Osteocyte (in vitro differentiated cells): ENCODE data around the gene CACNB3. TPM values are rescaled to one million over a fixed set of nuclear protein-coding genes. Genes with fewer than 3 reads are reported as not detected.

Experiments
- DNase-seq: peaks from one replicate; pipeline ENCODE4 v3.0.0; 2021; ENCODE audit warnings: mixed read lengths; ENCODE audit not compliant: unreplicated experiment; ENCODE audit errors: extremely low spot score
- H3K27ac Mint-ChIP-seq: one replicate; pipeline ENCODE4 v1.8.0; 2021; ENCODE audit warnings: mild to moderate bottlenecking, mixed read lengths; ENCODE audit not compliant: unreplicated experiment
- H3K27me3 Mint-ChIP-seq: one replicate; pipeline ENCODE4 v1.8.0; 2021; ENCODE audit warnings: mixed read lengths; ENCODE audit not compliant: unreplicated experiment
- H3K36me3 Mint-ChIP-seq: one replicate; pipeline ENCODE4 v1.8.0; 2021; ENCODE audit warnings: mixed read lengths; ENCODE audit not compliant: unreplicated experiment
- H3K4me1 Mint-ChIP-seq: one replicate; pipeline ENCODE4 v1.8.0; 2021; ENCODE audit warnings: mixed read lengths; ENCODE audit not compliant: unreplicated experiment
- H3K4me3 Mint-ChIP-seq: one replicate; pipeline ENCODE4 v1.8.0; 2021; ENCODE audit warnings: mild to moderate bottlenecking, moderate library complexity, mixed read lengths; ENCODE audit not compliant: unreplicated experiment
- H3K9me3 Mint-ChIP-seq: one replicate; pipeline ENCODE4 v1.8.0; 2021; ENCODE audit warnings: mixed read lengths; ENCODE audit not compliant: unreplicated experiment
- total RNA-seq: library from RNA; stranded (reverse); gene quantifications from 2 replicates; pipeline ENCODE4 v1.2.1, GENCODE V29; 2021
- TF ChIP-seq, protein P1 (sequence below): fragments of 200-600 bp; sonication (generic); IDR thresholded peaks from 2 replicates; pipeline ENCODE4 v1.5.0; 2021; ENCODE audit warnings: antibody characterized with exemption, mild to moderate bottlenecking, moderate library complexity

CACNB3 gene
- total RNA-seq, 1 donor from 2014 or later = 83.3 TPM

DNA sequence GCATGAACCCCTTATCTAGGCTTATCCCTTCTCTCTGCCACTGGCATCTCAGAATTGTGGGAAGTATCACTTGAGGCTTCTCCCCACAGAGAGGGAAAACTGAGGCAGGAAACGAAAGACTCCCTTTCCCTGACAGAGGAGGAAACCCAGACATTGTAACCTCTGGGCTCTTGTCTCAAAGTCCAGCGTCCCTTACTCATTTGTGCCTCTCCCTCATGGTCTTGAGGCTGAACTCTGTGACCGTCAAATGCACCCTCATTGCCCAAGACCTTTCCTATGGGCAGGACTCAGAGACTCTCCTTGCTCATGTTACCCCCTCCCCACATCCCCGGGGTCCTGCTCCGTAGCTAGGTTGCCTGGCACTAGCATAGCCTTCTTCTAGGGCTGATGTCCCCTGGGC, 3.8 kb downstream of the CACNB3 start:
- Mint-ChIP-seq H3K4me1 (peaks cover 21% of the 10 kb centered on the region), H3K4me3 (no peak overlapping the region), H3K27ac (no peak overlapping the region), H3K27me3 (no peaks in the 10 kb centered on the region), H3K9me3 (no peaks in the 10 kb centered on the region), H3K36me3 (peaks cover 15% of the 10 kb centered on the region)
- TF ChIP-seq, protein P1, sequence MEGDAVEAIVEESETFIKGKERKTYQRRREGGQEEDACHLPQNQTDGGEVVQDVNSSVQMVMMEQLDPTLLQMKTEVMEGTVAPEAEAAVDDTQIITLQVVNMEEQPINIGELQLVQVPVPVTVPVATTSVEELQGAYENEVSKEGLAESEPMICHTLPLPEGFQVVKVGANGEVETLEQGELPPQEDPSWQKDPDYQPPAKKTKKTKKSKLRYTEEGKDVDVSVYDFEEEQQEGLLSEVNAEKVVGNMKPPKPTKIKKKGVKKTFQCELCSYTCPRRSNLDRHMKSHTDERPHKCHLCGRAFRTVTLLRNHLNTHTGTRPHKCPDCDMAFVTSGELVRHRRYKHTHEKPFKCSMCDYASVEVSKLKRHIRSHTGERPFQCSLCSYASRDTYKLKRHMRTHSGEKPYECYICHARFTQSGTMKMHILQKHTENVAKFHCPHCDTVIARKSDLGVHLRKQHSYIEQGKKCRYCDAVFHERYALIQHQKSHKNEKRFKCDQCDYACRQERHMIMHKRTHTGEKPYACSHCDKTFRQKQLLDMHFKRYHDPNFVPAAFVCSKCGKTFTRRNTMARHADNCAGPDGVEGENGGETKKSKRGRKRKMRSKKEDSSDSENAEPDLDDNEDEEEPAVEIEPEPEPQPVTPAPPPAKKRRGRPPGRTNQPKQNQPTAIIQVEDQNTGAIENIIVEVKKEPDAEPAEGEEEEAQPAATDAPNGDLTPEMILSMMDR = no peak
- DNase-seq = no peak

DNA sequence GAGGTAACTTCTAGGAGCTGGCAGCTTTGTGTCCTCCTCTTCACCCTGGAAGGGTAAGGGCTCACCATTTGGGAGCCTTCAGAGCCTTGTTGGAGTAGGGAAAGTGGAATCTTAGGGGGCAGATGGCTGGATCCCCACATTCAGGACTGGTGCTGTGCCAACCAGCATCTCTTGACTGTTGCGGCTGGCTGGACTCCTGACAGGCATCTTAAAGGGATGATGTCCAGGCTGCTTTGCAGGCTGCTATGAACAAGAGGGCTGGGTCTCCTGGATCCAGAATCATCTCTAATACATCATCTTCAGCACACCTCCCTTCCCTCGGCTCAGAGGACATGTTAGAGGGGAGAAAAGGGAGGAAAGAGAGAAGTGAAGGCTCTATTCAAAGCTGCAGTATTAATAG, 4.4 kb downstream of the CACNB3 start:
- no peak overlapping the region for H3K4me3 Mint-ChIP-seq
- DNase-seq = no peak
- no peaks in the 10 kb centered on the region for H3K9me3 Mint-ChIP-seq
- peaks cover 15% of the 10 kb centered on the region for H3K36me3 Mint-ChIP-seq
- TF ChIP-seq, protein P1 = no peak
- H3K27me3 Mint-ChIP-seq = no peaks in the 10 kb centered on the region
- no peak overlapping the region for H3K27ac Mint-ChIP-seq
- peaks cover 16% of the 10 kb centered on the region for H3K4me1 Mint-ChIP-seq

DNA sequence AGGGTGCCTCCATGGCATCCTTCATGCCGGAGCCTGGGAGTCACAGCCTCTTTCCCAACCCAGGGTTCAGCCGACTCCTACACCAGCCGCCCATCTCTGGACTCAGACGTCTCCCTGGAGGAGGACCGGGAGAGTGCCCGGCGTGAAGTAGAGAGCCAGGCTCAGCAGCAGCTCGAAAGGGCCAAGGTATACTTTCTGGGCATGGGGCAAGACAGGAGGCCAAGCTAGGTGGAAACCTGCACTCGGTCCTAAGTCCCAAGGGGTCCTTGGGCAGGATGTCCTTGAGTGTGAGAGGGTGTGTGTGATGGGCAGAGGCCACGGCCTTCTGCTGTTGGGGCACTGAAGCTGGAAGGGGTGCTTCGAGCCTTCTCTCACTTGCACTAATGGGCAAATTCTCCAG, 5.0 kb downstream of the CACNB3 start:
- Mint-ChIP-seq H3K27me3 (no peaks in the 10 kb centered on the region), H3K9me3 (no peaks in the 10 kb centered on the region), H3K36me3 (peaks cover 15% of the 10 kb centered on the region), H3K4me1 (peaks cover 13% of the 10 kb centered on the region), H3K4me3 (no peak overlapping the region), H3K27ac (no peak overlapping the region)
- TF ChIP-seq, protein P1 = no peak
- no peak for DNase-seq

DNA sequence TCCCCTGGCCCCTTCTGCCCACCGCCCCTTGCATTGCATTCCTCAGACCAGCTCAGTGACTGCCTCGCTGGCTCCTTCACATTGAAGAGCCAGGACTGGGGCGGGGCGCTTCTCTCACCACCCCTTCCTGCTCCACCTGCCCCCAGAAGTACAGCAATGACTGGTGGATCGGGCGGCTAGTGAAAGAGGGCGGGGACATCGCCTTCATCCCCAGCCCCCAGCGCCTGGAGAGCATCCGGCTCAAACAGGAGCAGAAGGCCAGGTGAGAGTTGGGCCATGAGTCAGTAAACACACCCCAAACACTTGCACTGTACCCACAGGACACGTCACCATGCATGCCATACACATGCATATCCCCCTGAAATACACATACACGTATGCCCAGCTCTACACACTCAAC, 5.8 kb downstream of the CACNB3 start:
- Mint-ChIP-seq H3K4me3 (no peak overlapping the region), H3K27me3 (no peaks in the 10 kb centered on the region), H3K4me1 (peaks cover 10% of the 10 kb centered on the region), H3K27ac (no peak overlapping the region), H3K36me3 (peaks cover 19% of the 10 kb centered on the region), H3K9me3 (no peaks in the 10 kb centered on the region)
- no peak for DNase-seq
- TF ChIP-seq, protein P1 = no peak

DNA sequence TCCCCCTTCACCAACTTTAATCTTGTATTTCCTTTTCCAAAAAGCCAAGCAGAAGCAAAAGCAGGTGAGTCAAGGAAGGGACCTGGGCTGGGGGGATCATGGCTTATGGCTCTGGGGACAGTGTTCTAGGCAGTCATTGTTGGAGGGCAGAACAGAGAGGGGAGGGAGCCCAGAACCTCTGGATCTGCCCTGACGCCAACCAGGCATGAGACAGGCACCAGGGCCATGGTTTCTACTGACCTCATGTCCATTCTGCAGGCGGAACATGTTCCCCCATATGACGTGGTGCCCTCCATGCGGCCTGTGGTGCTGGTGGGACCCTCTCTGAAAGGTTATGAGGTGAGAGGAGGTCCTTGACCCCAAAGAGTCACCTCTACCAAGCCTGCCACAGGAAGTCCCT, 6.6 kb downstream of the CACNB3 start:
- no peak for DNase-seq
- peaks cover 27% of the 10 kb centered on the region for H3K36me3 Mint-ChIP-seq
- H3K27me3 Mint-ChIP-seq = no peaks in the 10 kb centered on the region
- no peaks in the 10 kb centered on the region for H3K9me3 Mint-ChIP-seq
- TF ChIP-seq, protein P1 = no peak
- H3K27ac Mint-ChIP-seq = no peak overlapping the region
- H3K4me3 Mint-ChIP-seq = no peak overlapping the region
- peaks cover 6% of the 10 kb centered on the region for H3K4me1 Mint-ChIP-seq
